ENCODE measurements around the gene NCF4. TPM values are rescaled to one million over a fixed set of nuclear protein-coding genes. Genes with fewer than 3 reads are reported as not detected.

NCF4 gene
- total RNA-seq, 1 experiment from 2014 or later, result not detected

DNA sequence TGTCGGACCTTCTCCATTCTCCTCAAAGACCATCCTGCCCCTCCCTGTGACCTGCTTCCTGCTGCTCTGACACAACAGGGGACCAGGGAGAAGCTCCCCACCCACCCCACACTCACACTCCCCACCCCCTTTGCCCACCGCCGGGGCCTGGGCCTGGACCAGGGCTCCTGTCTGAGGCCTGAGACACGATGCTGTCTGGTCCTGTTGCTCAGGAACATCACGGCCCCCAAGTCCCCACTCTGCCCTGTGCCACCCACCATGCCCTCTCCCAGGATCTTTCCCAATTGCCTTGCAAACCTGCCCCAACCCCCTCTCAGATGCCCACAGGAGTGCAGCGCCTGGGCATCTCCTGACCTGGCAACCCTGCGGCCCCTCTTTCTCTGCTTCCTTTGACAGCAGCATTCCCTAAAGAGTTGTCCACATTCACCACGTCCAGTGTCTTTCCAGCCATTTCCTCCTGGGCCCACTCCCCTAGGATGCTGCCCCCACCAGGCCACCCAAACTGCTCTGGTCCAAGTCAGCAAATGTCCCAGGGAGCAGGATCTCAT lies 63.4 kb downstream of the NCF4 start:
- DNase-seq (ENCODE audit: low read depth, low spot score), result no peak
- in situ Hi-C loops (cut with HindIII; ENCODE audit: low pct_unique_long_range_greater_than_20kb, low sequenced_read_pairs), result no loop called here

DNA sequence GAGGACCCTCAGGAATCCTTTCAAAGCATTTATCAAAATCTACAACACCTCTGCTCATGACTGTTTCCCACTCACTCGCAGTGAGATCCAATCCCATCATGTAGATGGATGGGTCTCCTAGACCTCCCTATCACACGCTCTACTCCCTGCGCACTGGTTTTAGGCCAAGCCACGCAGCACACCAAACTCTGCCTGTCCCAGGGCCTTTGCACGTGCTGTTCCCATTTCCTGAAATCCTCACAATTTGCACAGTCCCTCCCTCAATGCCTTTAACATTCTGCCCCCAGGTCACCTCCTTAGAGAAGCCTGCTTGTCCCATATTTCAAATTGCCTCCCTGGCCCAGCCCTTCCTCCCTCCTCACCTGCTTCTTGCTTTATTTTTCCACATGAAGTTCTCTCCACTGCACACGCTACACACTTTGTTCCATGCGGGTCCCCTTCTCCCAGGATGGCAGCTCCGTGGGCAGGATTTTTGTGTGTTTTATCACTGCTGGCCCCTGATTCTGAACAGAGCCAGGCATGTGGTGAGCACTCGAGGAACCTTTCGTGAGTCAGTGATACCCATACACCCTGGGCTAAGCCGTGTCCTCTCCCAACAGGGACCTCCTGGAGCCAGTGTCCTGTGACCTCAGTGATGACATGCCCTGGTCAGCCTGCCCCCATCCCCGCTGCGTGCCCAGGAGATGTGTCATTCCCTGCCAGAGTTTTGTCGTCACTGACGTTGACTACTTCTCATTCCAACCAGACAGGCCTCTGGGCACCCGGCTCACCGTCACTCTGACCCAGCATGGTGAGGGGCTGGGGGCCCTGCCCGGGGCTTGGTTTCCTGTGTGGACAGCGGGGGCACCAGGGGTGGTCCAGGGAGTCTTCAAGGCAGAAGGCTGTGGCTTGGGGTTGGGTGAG lies 64.8 kb downstream of the NCF4 start:
- no peak for DNase-seq (ENCODE audit: low read depth, low spot score)
- in situ Hi-C loops (cut with HindIII; ENCODE audit: low pct_unique_long_range_greater_than_20kb, low sequenced_read_pairs), result no loop called here

DNA sequence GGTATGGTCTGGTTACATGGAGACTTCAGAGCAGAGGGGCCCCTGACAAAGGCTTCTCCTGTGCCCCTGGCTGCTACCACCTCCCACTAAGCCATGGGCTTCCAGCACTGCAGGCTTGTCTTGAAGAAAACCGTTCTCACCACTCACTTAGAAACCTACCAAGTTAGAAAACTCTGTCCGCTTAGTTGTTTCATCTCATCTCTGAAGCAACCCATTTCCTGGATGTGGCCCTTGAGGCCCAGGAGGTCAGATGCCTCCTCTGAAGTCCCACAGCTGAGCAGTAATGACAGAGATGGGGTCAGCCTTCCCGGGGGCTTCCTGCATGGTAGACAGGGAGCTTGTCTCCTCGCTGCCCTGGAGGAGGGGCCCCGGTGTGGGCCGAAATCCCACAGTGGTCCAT lies 65.5 kb downstream of the NCF4 start:
- no peak for DNase-seq (ENCODE audit: low read depth, low spot score)
- in situ Hi-C loops (cut with HindIII; ENCODE audit: low pct_unique_long_range_greater_than_20kb, low sequenced_read_pairs), result no loop called here

DNA sequence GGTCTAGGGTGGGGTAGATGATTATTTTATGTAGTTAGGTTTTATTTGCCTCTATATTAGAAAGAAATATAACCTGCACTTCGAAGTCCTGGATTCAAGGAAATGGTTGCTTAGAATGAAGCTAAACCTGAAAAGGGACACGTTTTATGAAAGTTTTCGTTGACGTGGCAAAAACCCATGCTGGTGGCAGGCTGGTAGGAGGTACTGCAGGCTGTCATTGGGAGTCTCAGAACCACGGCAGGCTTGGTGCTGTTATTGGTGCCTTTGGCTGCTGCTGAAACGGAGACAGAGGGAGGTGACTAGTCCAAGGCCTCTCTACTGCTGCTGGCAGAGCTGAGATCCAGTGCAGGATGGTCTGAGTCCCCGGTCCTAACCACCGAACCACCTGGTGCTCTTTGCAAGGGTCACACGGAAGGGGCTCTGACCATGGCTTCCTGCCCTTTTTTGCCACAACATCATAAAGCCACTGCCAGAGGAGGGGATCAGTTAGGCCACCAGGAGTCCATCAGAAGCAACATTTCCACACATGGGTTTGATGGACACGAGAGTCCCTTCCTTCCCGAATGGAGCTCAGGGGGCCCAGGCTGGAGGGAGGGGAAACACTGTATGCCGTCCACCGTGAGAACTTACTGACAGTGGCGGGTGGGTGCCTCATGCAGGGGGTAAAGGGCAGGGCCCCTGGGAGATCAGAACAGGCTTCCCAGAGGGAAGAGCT lies 66.1 kb downstream of the NCF4 start:
- no peak for DNase-seq (ENCODE audit: low read depth, low spot score)
- in situ Hi-C loops (cut with HindIII; ENCODE audit: low pct_unique_long_range_greater_than_20kb, low sequenced_read_pairs), result no loop called here

Other genes starting within 250 kb of the NCF4 start
- gene CACNG2, start 157.3 kb upstream of the NCF4 start, total RNA-seq (2014; rRNA removed; shearing (Covaris generic)), result not detected in 2 replicates
- gene IFT27, start 84.9 kb upstream of the NCF4 start, total RNA-seq (2014; rRNA removed; shearing (Covaris generic)), result 18.9 and 20.2 TPM in 2 replicates
- gene PVALB, start 44.0 kb upstream of the NCF4 start, total RNA-seq (2014; rRNA removed; shearing (Covaris generic)), result not detected in 2 replicates
- gene CSF2RB, start 52.6 kb downstream of the NCF4 start, total RNA-seq (2014; rRNA removed; shearing (Covaris generic)), result not detected in 2 replicates
- 15.7 and 26.0 TPM in 2 replicates for gene TST, start 158.4 kb downstream of the NCF4 start, total RNA-seq (2014; rRNA removed; shearing (Covaris generic))
- 50.2 and 54.8 TPM in 2 replicates for gene MPST, start 158.7 kb downstream of the NCF4 start, total RNA-seq (2014; rRNA removed; shearing (Covaris generic))
- gene KCTD17, start 190.7 kb downstream of the NCF4 start, total RNA-seq (2014; rRNA removed; shearing (Covaris generic)), result 11.2 and 14.0 TPM in 2 replicates
- gene TMPRSS6, start 248.7 kb downstream of the NCF4 start, total RNA-seq (2014; rRNA removed; shearing (Covaris generic)), result not detected in 2 replicates